Hepatocyte (in vitro differentiated cells): Measurements from ENCODE around the gene APC. TPM values are rescaled to one million over a fixed set of nuclear protein-coding genes. Genes with fewer than 3 reads are reported as not detected.
"Not testable (repeated sequence)": the region's sequence is repeated elsewhere in the genome, so short reads cannot be mapped to it uniquely, and the experiment has no call there.

ENCODE experiments used
- DNase-seq: peaks from one replicate; pipeline ENCODE4 v3.0.0-alpha.2; 2016; ENCODE audit warnings: low spot score
- H2AFZ ChIP-seq: fragments of 200-600 bp; sonication (generic); 2 replicates; pipeline ENCODE4 v1.6.0; 2016; ENCODE audit warnings: antibody characterized with exemption, mild to moderate bottlenecking
- H3K27ac ChIP-seq: fragments of 200-600 bp; sonication (generic); 2 replicates; pipeline ENCODE4 v1.5.1; 2016; ENCODE audit warnings: mild to moderate bottlenecking
- H3K27me3 ChIP-seq: fragments of 200-600 bp; sonication (generic); 2 replicates; pipeline ENCODE4 v1.6.1; 2016
- H3K36me3 ChIP-seq: fragments of 200-600 bp; sonication (generic); replicated peaks from 2 replicates; pipeline ENCODE4 v1.5.1; 2016; ENCODE audit warnings: low read depth; ENCODE audit not compliant: insufficient read depth
- H3K4me1 ChIP-seq: fragments of 200-600 bp; sonication (generic); 2 replicates; pipeline ENCODE4 v1.5.1; 2016; ENCODE audit warnings: mild to moderate bottlenecking, moderate library complexity; ENCODE audit not compliant: insufficient read depth
- H3K4me2 ChIP-seq: fragments of 200-600 bp; sonication (generic); 2 replicates; pipeline ENCODE4 v1.6.0; 2016
- H3K4me3 ChIP-seq: fragments of 200-600 bp; sonication (generic); 2 replicates; pipeline ENCODE4 v1.5.1; 2016; ENCODE audit warnings: mild to moderate bottlenecking
- H3K79me2 ChIP-seq: fragments of 200-600 bp; sonication (generic); 2 replicates; pipeline ENCODE4 v1.6.0; 2017; ENCODE audit warnings: mild to moderate bottlenecking
- H3K9me2 ChIP-seq: fragments of 200-600 bp; sonication (generic); replicated peaks from 2 replicates; pipeline ENCODE4 v1.6.0; 2017; ENCODE audit warnings: mild to moderate bottlenecking; ENCODE audit not compliant: insufficient read depth
- H3K9me3 ChIP-seq: fragments of 200-600 bp; sonication (generic); 2 replicates; pipeline ENCODE4 v1.5.1; 2016; ENCODE audit warnings: low read depth, mild to moderate bottlenecking
- H4K20me1 ChIP-seq: fragments of 200-600 bp; sonication (generic); 2 replicates; pipeline ENCODE4 v1.6.0; 2016; ENCODE audit warnings: mild to moderate bottlenecking; ENCODE audit not compliant: insufficient read depth, poor library complexity, severe bottlenecking
- EZH2 ChIP-seq: fragments of 200-600 bp; sonication (generic); IDR thresholded peaks from 2 replicates; pipeline ENCODE4 v1.6.1; 2016; ENCODE audit warnings: antibody characterized with exemption, mild to moderate bottlenecking, borderline replicate concordance
- EZH2phosphoT487 ChIP-seq: fragments of 200-600 bp; sonication (generic); IDR thresholded peaks from one replicate; pipeline ENCODE4 v1.6.1; 2018; ENCODE audit warnings: antibody characterized with exemption, mild to moderate bottlenecking, low read depth, moderate library complexity; ENCODE audit not compliant: unreplicated experiment, severe bottlenecking
- WGBS: methylation state at CpG from one replicate; pipeline ENCODE4 v1.1.6; 2016; ENCODE audit warnings: low lambda C conversion rate; ENCODE audit errors: missing lambda C conversion rate; 5-methylcytosine and 5-hydroxymethylcytosine counted together
- polyA plus RNA-seq: library from polyadenylated mRNA; unstranded; fragments of >200 nt; fragmentation: Nextera tagmentation; extraction: Ambion mirVana; gene quantifications from 2 replicates; pipeline ENCODE4 v1.2.1, GENCODE V29; 2016
- total RNA-seq: library from RNA; depleted of rRNA; stranded (reverse); fragments of >200 nt; gene quantifications from 2 replicates; pipeline ENCODE4 v1.2.3, GENCODE V29; 2014
- TF ChIP-seq, protein P1 (sequence below): fragments of 200-600 bp; sonication (generic); IDR thresholded peaks from 2 replicates; pipeline ENCODE4 v1.5.1; 2016; ENCODE audit warnings: antibody characterized with exemption, mild to moderate bottlenecking; ENCODE audit not compliant: poor library complexity

Gene APC
- total and polyA plus RNA-seq, 2 experiments from 2014 or later = 9.1 to 57.0 TPM

DNA sequence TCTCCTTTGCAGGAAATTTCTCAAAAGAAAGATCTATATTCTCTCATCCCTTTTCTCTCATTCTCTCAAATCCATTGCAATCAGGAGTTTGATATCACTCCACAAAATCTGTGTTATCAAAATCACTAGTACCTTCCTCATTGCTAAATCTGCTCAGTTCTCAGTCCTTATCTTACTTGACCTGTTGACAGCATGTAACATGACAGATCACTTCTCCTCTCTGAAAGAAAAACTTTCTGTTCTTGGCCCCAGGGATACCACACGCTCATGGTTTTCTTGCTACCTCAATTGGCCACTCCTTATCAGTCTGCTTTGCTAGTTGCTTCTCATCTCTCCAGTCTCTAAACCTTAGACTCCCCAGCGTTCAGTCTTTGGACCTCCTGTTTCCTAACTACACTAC is 145.5 kb downstream of the APC start:
- DNase-seq = no peak
- H3K27me3 ChIP-seq = no peaks in the 10 kb centered on the region
- H2AFZ ChIP-seq = no peak overlapping the region
- TF ChIP-seq EZH2phosphoT487 (no peak), EZH2 (no peak)
- TF ChIP-seq, protein P1, sequence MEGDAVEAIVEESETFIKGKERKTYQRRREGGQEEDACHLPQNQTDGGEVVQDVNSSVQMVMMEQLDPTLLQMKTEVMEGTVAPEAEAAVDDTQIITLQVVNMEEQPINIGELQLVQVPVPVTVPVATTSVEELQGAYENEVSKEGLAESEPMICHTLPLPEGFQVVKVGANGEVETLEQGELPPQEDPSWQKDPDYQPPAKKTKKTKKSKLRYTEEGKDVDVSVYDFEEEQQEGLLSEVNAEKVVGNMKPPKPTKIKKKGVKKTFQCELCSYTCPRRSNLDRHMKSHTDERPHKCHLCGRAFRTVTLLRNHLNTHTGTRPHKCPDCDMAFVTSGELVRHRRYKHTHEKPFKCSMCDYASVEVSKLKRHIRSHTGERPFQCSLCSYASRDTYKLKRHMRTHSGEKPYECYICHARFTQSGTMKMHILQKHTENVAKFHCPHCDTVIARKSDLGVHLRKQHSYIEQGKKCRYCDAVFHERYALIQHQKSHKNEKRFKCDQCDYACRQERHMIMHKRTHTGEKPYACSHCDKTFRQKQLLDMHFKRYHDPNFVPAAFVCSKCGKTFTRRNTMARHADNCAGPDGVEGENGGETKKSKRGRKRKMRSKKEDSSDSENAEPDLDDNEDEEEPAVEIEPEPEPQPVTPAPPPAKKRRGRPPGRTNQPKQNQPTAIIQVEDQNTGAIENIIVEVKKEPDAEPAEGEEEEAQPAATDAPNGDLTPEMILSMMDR = no peak
- no peaks in the 10 kb centered on the region for H3K9me3 ChIP-seq
- H3K4me1 ChIP-seq = peaks cover 13% of the 10 kb centered on the region
- H3K27ac ChIP-seq = peak overlapping the region; percentile 45
- no peaks in the 10 kb centered on the region for H3K36me3 ChIP-seq
- peaks cover 11% of the 10 kb centered on the region for H3K79me2 ChIP-seq
- H4K20me1 ChIP-seq = no peaks in the 10 kb centered on the region
- no peak overlapping the region for H3K4me2 ChIP-seq
- H3K9me2 ChIP-seq = no peaks in the 10 kb centered on the region
- no peak overlapping the region for H3K4me3 ChIP-seq
- WGBS = 70% methylated on average over 2 of the region's 2 CpGs

DNA sequence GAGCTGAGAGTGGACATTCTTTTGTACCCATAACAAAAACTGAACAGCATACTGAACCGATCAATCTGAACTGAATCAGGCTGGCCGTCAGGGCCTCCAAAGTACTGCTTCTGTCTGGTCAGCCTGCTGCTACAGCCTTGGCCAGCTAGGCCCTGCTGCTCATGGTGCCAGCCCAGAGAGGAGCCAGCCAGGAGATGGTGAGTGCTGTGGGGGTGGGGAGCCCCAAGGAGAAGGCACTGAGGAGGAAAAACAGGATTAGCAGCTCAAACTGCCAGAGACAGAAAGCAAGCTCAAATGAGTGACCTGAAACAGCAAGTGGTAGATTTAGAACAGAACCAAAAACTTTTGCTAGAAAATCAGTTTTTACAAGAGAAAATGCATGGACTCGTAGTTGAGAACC is 147.3 kb downstream of the APC start:
- no peaks in the 10 kb centered on the region for H3K27me3 ChIP-seq
- WGBS = 89% methylated on average over 3 of the region's 3 CpGs
- no peak overlapping the region for H3K4me3 ChIP-seq
- H3K36me3 ChIP-seq = no peaks in the 10 kb centered on the region
- H3K4me1 ChIP-seq = peaks cover 3% of the 10 kb centered on the region
- H3K9me3 ChIP-seq = no peaks in the 10 kb centered on the region
- no peak overlapping the region for H3K27ac ChIP-seq
- TF ChIP-seq, protein P1 = no peak
- TF ChIP-seq EZH2phosphoT487 = no peak
- TF ChIP-seq EZH2 = no peak
- H3K79me2 ChIP-seq = peaks cover 21% of the 10 kb centered on the region
- no peak overlapping the region for H3K4me2 ChIP-seq
- no peak overlapping the region for H2AFZ ChIP-seq
- no peaks in the 10 kb centered on the region for H4K20me1 ChIP-seq
- H3K9me2 ChIP-seq = no peaks in the 10 kb centered on the region
- no peak for DNase-seq

DNA sequence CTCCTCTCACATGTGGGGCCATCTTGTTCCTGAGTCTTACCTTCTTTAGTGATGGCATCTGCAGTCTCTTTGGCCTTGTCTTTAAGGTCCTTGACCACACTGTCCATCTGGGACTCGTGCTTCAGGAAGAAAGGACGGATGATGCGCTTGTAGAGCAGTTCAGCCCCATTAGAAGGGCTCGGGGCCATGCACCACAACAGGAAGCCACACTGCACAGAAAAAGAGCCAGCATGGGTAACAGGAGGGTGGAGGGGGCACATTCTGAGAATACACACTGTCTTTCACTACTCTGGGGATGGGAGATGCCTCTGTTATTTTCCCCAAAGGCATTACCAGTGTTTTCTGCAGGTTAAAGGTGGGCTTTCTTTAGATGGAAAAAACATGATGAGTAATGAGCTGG is 149.3 kb downstream of the APC start:
- Histone ChIP-seq H4K20me1 (no peaks in the 10 kb centered on the region), H3K9me2 (no peaks in the 10 kb centered on the region), H3K4me3 (no peak overlapping the region), H3K4me1 (peaks cover 3% of the 10 kb centered on the region), H3K9me3 (no peaks in the 10 kb centered on the region), H3K27me3 (no peaks in the 10 kb centered on the region), H3K79me2 (peaks cover 35% of the 10 kb centered on the region), H3K36me3 (no peaks in the 10 kb centered on the region), H3K4me2 (no peak overlapping the region), H2AFZ (no peak overlapping the region), H3K27ac (no peak overlapping the region)
- TF ChIP-seq, protein P1 = no peak
- TF ChIP-seq EZH2 (no peak), EZH2phosphoT487 (no peak)
- no peak for DNase-seq
- WGBS = 99% methylated on average over 4 of the region's 4 CpGs

DNA sequence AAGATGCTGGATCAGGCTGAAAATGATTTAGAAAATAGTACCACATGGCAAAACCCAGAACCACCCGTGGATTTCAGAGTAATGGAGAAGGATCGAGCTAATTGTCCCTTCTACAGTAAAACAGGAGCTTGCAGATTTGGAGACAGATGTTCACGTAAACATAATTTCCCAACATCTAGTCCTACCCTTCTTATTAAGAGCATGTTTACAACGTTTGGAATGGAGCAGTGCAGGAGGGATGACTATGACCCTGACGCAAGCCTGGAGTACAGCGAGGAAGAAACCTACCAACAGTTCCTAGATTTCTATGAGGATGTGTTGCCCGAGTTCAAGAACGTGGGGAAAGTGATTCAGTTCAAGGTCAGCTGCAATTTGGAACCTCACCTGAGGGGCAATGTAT is 154.4 kb downstream of the APC start:
- 91% methylated on average over 8 of the region's 8 CpGs for WGBS
- peaks cover 42% of the 10 kb centered on the region for H3K79me2 ChIP-seq
- not testable (repeated sequence) for DNase-seq, H3K36me3 ChIP-seq, H3K27ac ChIP-seq, H3K4me1 ChIP-seq, H3K27me3 ChIP-seq, H3K4me2 ChIP-seq, H4K20me1 ChIP-seq, H3K4me3 ChIP-seq, H3K9me3 ChIP-seq, H2AFZ ChIP-seq, H3K9me2 ChIP-seq
